ENCODE results near the gene BSX.

- TF ChIP-seq POLR2AphosphoS5 (IDR thresholded peaks at IDR 0.05; ENCODE audit: low read depth) (no peak), CTCF (IDR thresholded peaks at IDR 0.05; ENCODE audit: insufficient read depth, low read length) (no peak), REST (IDR thresholded peaks at IDR 0.05; ENCODE audit: insufficient replicate concordance, low read depth) (no peak), GABPA (IDR thresholded peaks at IDR 0.05; ENCODE audit: low read depth) (no peak)
Observed at GRCh38 chr11:122977470-122978298, 4.0 kb downstream of the BSX start.
